ENCODE measurements around the gene SCN5A. TPM values are rescaled to one million over a fixed set of nuclear protein-coding genes. Genes with fewer than 3 reads are reported as not detected.

SCN5A gene
- total RNA-seq, 1 experiment from 2014 or later: 0.16 TPM

GRCh38 chr3:38574411-38575278, 74.8 kb downstream of the SCN5A start:
- POLR2A ChIA-PET: no interaction called here
- no TSS peak for BruUV-seq (replicated peaks)
- no peaks in the 10 kb centered on the region for H3K9me3 Mint-ChIP-seq (ENCODE audit: unreplicated experiment)

GRCh38 chr3:38573556-38573955, 75.9 kb downstream of the SCN5A start:
- no peaks in the 10 kb centered on the region for H3K9me3 Mint-ChIP-seq (ENCODE audit: unreplicated experiment)
- ChIA-PET CTCF (no interaction called here), POLR2A (no interaction called here)
- no peak overlapping the region for H3K27ac Mint-ChIP-seq (ENCODE audit: unreplicated experiment)
- no peaks in the 10 kb centered on the region for H3K4me1 Mint-ChIP-seq (ENCODE audit: low read depth, unreplicated experiment)
- intact Hi-C loops (cut with micrococcal nuclease; ENCODE audit: unreplicated experiment): no loop called here
- Histone ChIP-seq H3K36me3 (ENCODE audit: control insufficient read depth, insufficient read depth, low read length) (no peaks in the 10 kb centered on the region), H3K27me3 (replicated peaks; ENCODE audit: control insufficient read depth, insufficient read depth, low read length) (peaks cover 1% of the 10 kb centered on the region; the same call in 1 of the 2 replicates), H3K9me3 (no peaks in the 10 kb centered on the region), H3K4me3 (ENCODE audit: low read depth, low read length) (no peak overlapping the region), H3K4me1 (no peaks in the 10 kb centered on the region)
- BruUV-seq (replicated peaks): no TSS peak
- no peaks in the 10 kb centered on the region for H3K36me3 Mint-ChIP-seq (ENCODE audit: insufficient read depth, unreplicated experiment)
- DNase-seq: no peak
- H3K27me3 Mint-ChIP-seq (ENCODE audit: insufficient read depth, unreplicated experiment): peaks cover 2% of the 10 kb centered on the region
- TF ChIP-seq CTCF (IDR thresholded peaks at IDR 0.05; ENCODE audit: insufficient read depth in 1 of 2, low read depth in 1 of 2, low read length in 1 of 2, severe bottlenecking in 1 of 2, unreplicated experiment in 1 of 2): no peak
- H3K4me3 Mint-ChIP-seq (ENCODE audit: unreplicated experiment): no peak overlapping the region

More at GRCh38 chr3:38574411-38575278, 74.8 kb downstream of the SCN5A start:
- Histone ChIP-seq H3K4me3 (ENCODE audit: low read depth, low read length) (no peak overlapping the region), H3K27me3 (replicated peaks; ENCODE audit: control insufficient read depth, insufficient read depth, low read length) (peaks cover 1% of the 10 kb centered on the region; the same call in 1 of the 2 replicates), H3K36me3 (ENCODE audit: control insufficient read depth, insufficient read depth, low read length) (no peaks in the 10 kb centered on the region), H3K9me3 (no peaks in the 10 kb centered on the region), H3K4me1 (no peaks in the 10 kb centered on the region)
- peaks cover 2% of the 10 kb centered on the region for H3K27me3 Mint-ChIP-seq (ENCODE audit: insufficient read depth, unreplicated experiment)
- CTCF ChIA-PET: no interaction called here
- H3K27ac Mint-ChIP-seq (ENCODE audit: unreplicated experiment): no peak overlapping the region
- no peaks in the 10 kb centered on the region for H3K36me3 Mint-ChIP-seq (ENCODE audit: insufficient read depth, unreplicated experiment)
- no peaks in the 10 kb centered on the region for H3K4me1 Mint-ChIP-seq (ENCODE audit: low read depth, unreplicated experiment)
- DNase-seq: no peak
- TF ChIP-seq CTCF (IDR thresholded peaks at IDR 0.05; ENCODE audit: insufficient read depth in 1 of 2, low read depth in 1 of 2, low read length in 1 of 2, severe bottlenecking in 1 of 2, unreplicated experiment in 1 of 2): no peak
- intact Hi-C loops (cut with micrococcal nuclease; ENCODE audit: unreplicated experiment): no loop called here
- H3K4me3 Mint-ChIP-seq (ENCODE audit: unreplicated experiment): no peak overlapping the region

GRCh38 chr3:38573111-38573510, 76.4 kb downstream of the SCN5A start:
- ChIA-PET POLR2A (no interaction called here), CTCF (no interaction called here)
- BruUV-seq (replicated peaks): no TSS peak
- Mint-ChIP-seq H3K27ac (ENCODE audit: unreplicated experiment) (no peak overlapping the region), H3K4me1 (ENCODE audit: low read depth, unreplicated experiment) (no peaks in the 10 kb centered on the region), H3K27me3 (ENCODE audit: insufficient read depth, unreplicated experiment) (peaks cover under 1% of the 10 kb centered on the region), H3K4me3 (ENCODE audit: unreplicated experiment) (no peak overlapping the region), H3K9me3 (ENCODE audit: unreplicated experiment) (no peaks in the 10 kb centered on the region), H3K36me3 (ENCODE audit: insufficient read depth, unreplicated experiment) (no peaks in the 10 kb centered on the region)
- TF ChIP-seq CTCF (IDR thresholded peaks at IDR 0.05; ENCODE audit: insufficient read depth in 1 of 2, low read depth in 1 of 2, low read length in 1 of 2, severe bottlenecking in 1 of 2, unreplicated experiment in 1 of 2): no peak
- intact Hi-C loops (cut with micrococcal nuclease; ENCODE audit: unreplicated experiment): no loop called here
- H3K9me3 ChIP-seq: no peaks in the 10 kb centered on the region
- no peaks in the 10 kb centered on the region for H3K4me1 ChIP-seq
- no peak overlapping the region for H3K4me3 ChIP-seq (ENCODE audit: low read depth, low read length)
- H3K27me3 ChIP-seq (replicated peaks; ENCODE audit: control insufficient read depth, insufficient read depth, low read length): peaks cover 1% of the 10 kb centered on the region; the same call in 1 of the 2 replicates
- no peak for DNase-seq
- H3K36me3 ChIP-seq (ENCODE audit: control insufficient read depth, insufficient read depth, low read length): no peaks in the 10 kb centered on the region
